Small intestine (tissue), 16 donors: ENCODE results near the gene ITPKA. TPM values are rescaled to one million over a fixed set of nuclear protein-coding genes. Genes with fewer than 3 reads are reported as not detected.
"Not testable (repeated sequence)": the region's sequence is repeated elsewhere in the genome, so short reads cannot be mapped to it uniquely, and the experiment has no call there.

ENCODE experiments used
- DNase-seq, 2 donors: peaks; one replicate each; pipeline versions ENCODE4 v3.0.0 to v3.0.0-alpha.2; 2013
- FAIRE-seq: peaks from 2 replicates; lab custom pipeline; 2012; peaks lifted over from hg19 to GRCh38; lab: Jason Lieb, UNC
- H3K27ac ChIP-seq, 3 donors: one replicate each; pipeline ENCODE4 v1.5.1; 2013; ENCODE audit warnings: low read length in 2 of 3, mild to moderate bottlenecking in 2 of 3, control low read depth in 1 of 3, inconsistent platforms in 1 of 3, low read depth in 1 of 3, moderate library complexity in 1 of 3
- H3K27me3 ChIP-seq, 3 donors: one replicate each; pipeline ENCODE4 v1.6.1; 2013; ENCODE audit warnings: low read length in 3 of 3, inconsistent platforms in 1 of 3; ENCODE audit not compliant: control insufficient read depth in 3 of 3, insufficient read depth in 3 of 3
- H3K36me3 ChIP-seq, 3 donors: one replicate each; pipeline ENCODE4 v1.6.1; 2013; ENCODE audit warnings: low read length in 3 of 3, inconsistent platforms in 1 of 3, low read depth in 1 of 3, mild to moderate bottlenecking in 1 of 3, moderate library complexity in 1 of 3; ENCODE audit not compliant: control insufficient read depth in 3 of 3, insufficient read depth in 2 of 3
- H3K4me1 ChIP-seq, 3 donors: one replicate each; pipeline ENCODE4 v1.6.1; 2013; ENCODE audit warnings: low read length in 2 of 3, inconsistent platforms in 1 of 3, low read depth in 1 of 3, mild to moderate bottlenecking in 1 of 3, moderate library complexity in 1 of 3; ENCODE audit not compliant: control insufficient read depth in 3 of 3, insufficient read depth in 2 of 3
- H3K4me3 ChIP-seq, 3 donors: one replicate each; pipeline ENCODE4 v1.5.1; 2013; ENCODE audit warnings: low read length in 3 of 3, control low read depth in 1 of 3, inconsistent platforms in 1 of 3, low read depth in 1 of 3, mild to moderate bottlenecking in 1 of 3, moderate library complexity in 1 of 3
- H3K9me3 ChIP-seq, 2 donors: one replicate each; pipeline ENCODE4 v1.6.1; 2013; ENCODE audit warnings: low read depth in 1 of 2, low read length in 1 of 2; ENCODE audit not compliant: control insufficient read depth in 2 of 2, insufficient read depth in 1 of 2
- WGBS, 3 donors: extraction: QIAGEN DNeasy Blood & Tissue Kit; methylation state at CpG; one replicate each; pipeline ENCODE4 v1.1.7; 2013; 5-methylcytosine and 5-hydroxymethylcytosine counted together
- long read RNA-seq, 10 donors: transcript quantifications; one replicate each; lab custom pipeline, GENCODE V29; 2026
- polyA plus RNA-seq, 4 donors: library from polyadenylated mRNA; stranded (reverse) in 3 of 4; unstranded in 1 of 4; fragments of 200-250 nt in 3 of 4; fragments of 120-200 nt in 1 of 4; gene quantifications; one replicate each; pipeline versions ENCODE4 v1.2.1 to v1.2.3, GENCODE V29; 2013
- donor health status: healthy with polysubstance abuse.
- donor health status: control.
- donor health status: control.
- donor health status: Bipolar disorder and iron deficiency.
- donor health status: healthy.

The ITPKA gene
- polyA plus RNA-seq, result 10 to 100 TPM; 30.3 to 93.9 (median 48.4) TPM
- long read RNA-seq, donor 1, result 0 reads
- long read RNA-seq, donor 2, transcript ITPKA-201 (7 exons, 1,824 nt), result major isoform, 12 of 13 reads
- long read RNA-seq, donor 2, partial matches to known transcripts, result 0 of 13 reads
- long read RNA-seq, donor 2, other reads (novel, unspliced or antisense), result 0 of 13 reads
- long read RNA-seq, donor 3, transcript ITPKA-201 (7 exons, 1,824 nt), result major isoform, 5 of 13 reads
- long read RNA-seq, donor 3, partial matches to known transcripts, result 8 of 13 reads
- long read RNA-seq, donor 3, other reads (novel, unspliced or antisense), result 0 of 13 reads
- long read RNA-seq, donor 4, partial matches to known transcripts, result 0 of 1 reads
- long read RNA-seq, donor 4, other reads (novel, unspliced or antisense), result 0 of 1 reads
- long read RNA-seq, donor 5, partial matches to known transcripts, result 10 of 15 reads
- long read RNA-seq, donor 5, other reads (novel, unspliced or antisense), result 0 of 15 reads
- long read RNA-seq, donor 6, transcript ITPKA-201 (7 exons, 1,824 nt), result major isoform, 8 of 8 reads
- long read RNA-seq, donor 6, partial matches to known transcripts, result 0 of 8 reads
- long read RNA-seq, donor 6, other reads (novel, unspliced or antisense), result 0 of 8 reads
- long read RNA-seq, donor 7, result 0 reads
- long read RNA-seq, donor 8, result 0 reads
- long read RNA-seq, donor 9, partial matches to known transcripts, result 0 of 2 reads
- long read RNA-seq, donor 9, other reads (novel, unspliced or antisense), result 0 of 2 reads
- long read RNA-seq, donor 10, transcript ITPKA-201 (7 exons, 1,824 nt), result major isoform, 11 of 11 reads
- long read RNA-seq, donor 10, partial matches to known transcripts, result 0 of 11 reads
- long read RNA-seq, donor 10, other reads (novel, unspliced or antisense), result 0 of 11 reads

- no peak for FAIRE-seq
- H3K4me1 ChIP-seq, result peaks cover 3 to 38% (median 11%) of the 10 kb centered on the region in 3 donors
- H3K27ac ChIP-seq, result peak within 1 kb of the TSS; percentile 95 to 100 (median 96)
- peaks cover 0 to 32% (median 0%) of the 10 kb centered on the region in 3 donors for H3K36me3 ChIP-seq
- peak; percentile 96 to 98 for DNase-seq
- 0 to 1% (median 0%) methylated on average over 32 to 60 of the region's 60 CpGs for WGBS, 3 donors
- H3K4me3 ChIP-seq, result peak within 1 kb of the TSS; percentile 44 to 77 (median 75)
- no peaks in the 10 kb centered on the region for H3K9me3 ChIP-seq
- peaks cover 0 to 12% (median 2%) of the 10 kb centered on the region in 3 donors for H3K27me3 ChIP-seq
These were observed at the start of gene ITPKA for GRCh38 chr15:41493205-41493901. ITPKA (plus strand) TSS chr15:41493874; CDS start chr15:41493928, 54 bp downstream.

GRCh38 chr15:41445399-41445798, 48.3 kb upstream of the ITPKA start:
- Histone ChIP-seq H3K27me3 (no peaks in the 10 kb centered on the region), H3K4me3 (no peak overlapping the region), H3K9me3 (no peaks in the 10 kb centered on the region), H3K4me1 (no peaks in the 10 kb centered on the region), H3K27ac (no peak overlapping the region), H3K36me3 (peaks cover 0 to 24% (median 2%) of the 10 kb centered on the region in 3 donors)
- DNase-seq (no peak), FAIRE-seq (no peak)

GRCh38 chr15:41462084-41462795, 31.4 kb upstream of the ITPKA start:
- FAIRE-seq, result no peak
- Histone ChIP-seq H3K27ac (no peak overlapping the region), H3K27me3 (no peaks in the 10 kb centered on the region), H3K4me1 (no peaks in the 10 kb centered on the region), H3K4me3 (no peak overlapping the region), H3K9me3 (no peaks in the 10 kb centered on the region), H3K36me3 (peaks cover 7 to 50% (median 9%) of the 10 kb centered on the region in 3 donors)
- no peak for DNase-seq
- 68 to 83% (median 75%) methylated on average over 4 of the region's 4 CpGs for WGBS, 3 donors

- FAIRE-seq (no peak), DNase-seq (no peak)
These were observed 28.6 kb upstream of the ITPKA start for GRCh38 chr15:41464889-41465580.

GRCh38 chr15:41465822-41466421, 27.8 kb upstream of the ITPKA start:
- Histone ChIP-seq H3K36me3 (peaks cover 6 to 54% (median 11%) of the 10 kb centered on the region in 3 donors), H3K4me1 (no peaks in the 10 kb centered on the region), H3K9me3 (no peaks in the 10 kb centered on the region), H3K27ac (no peak overlapping the region), H3K27me3 (no peaks in the 10 kb centered on the region), H3K4me3 (no peak overlapping the region)
- WGBS, 3 donors, result 71 to 79% (median 77%) methylated on average over 8 of the region's 8 CpGs
- peak; percentile 69 to 76 for DNase-seq
- FAIRE-seq, result no peak

More at GRCh38 chr15:41464889-41465580, 28.6 kb upstream of the ITPKA start:
- no peak overlapping the region for H3K27ac ChIP-seq
- no peaks in the 10 kb centered on the region for H3K9me3 ChIP-seq
- H3K4me1 ChIP-seq, result no peaks in the 10 kb centered on the region
- no peak overlapping the region for H3K4me3 ChIP-seq
- H3K36me3 ChIP-seq, result peaks cover 4 to 54% (median 6%) of the 10 kb centered on the region in 3 donors
- H3K27me3 ChIP-seq, result no peaks in the 10 kb centered on the region
- 89 to 92% (median 91%) methylated on average over 9 of the region's 9 CpGs for WGBS, 3 donors

- Histone ChIP-seq H3K27ac (no peak overlapping the region), H3K27me3 (no peaks in the 10 kb centered on the region), H3K36me3 (peaks cover 6 to 51% (median 16%) of the 10 kb centered on the region in 3 donors), H3K4me3 (no peak overlapping the region), H3K9me3 (no peaks in the 10 kb centered on the region), H3K4me1 (no peaks in the 10 kb centered on the region)
- WGBS, 3 donors, result 69 to 81% (median 75%) methylated on average over 3 of the region's 3 CpGs
- no peak for DNase-seq
- no peak for FAIRE-seq
These were observed 27.0 kb upstream of the ITPKA start for GRCh38 chr15:41466711-41467110.

- H3K4me1 ChIP-seq, H3K27me3 ChIP-seq, H3K9me3 ChIP-seq, DNase-seq, H3K4me3 ChIP-seq, H3K27ac ChIP-seq, FAIRE-seq: not testable (repeated sequence)
- H3K36me3 ChIP-seq, result peaks cover 6 to 63% (median 17%) of the 10 kb centered on the region in 3 donors
- 94 to 99% (median 98%) methylated on average over 6 of the region's 6 CpGs for WGBS, 3 donors
These were observed 24.0 kb upstream of the ITPKA start for GRCh38 chr15:41469644-41470043.
